NCI-H2081 (cell line): ENCODE results near the gene ZNF579.
"Not testable (repeated sequence)": the region's sequence is repeated elsewhere in the genome, so short reads cannot be mapped to it uniquely, and the experiment has no call there.

ENCODE experiments used
- DNase-seq, 2 experiments: peaks; one replicate each; lab custom pipeline; 2025; lab: John Stamatoyannopoulos, UW

ZNF579 gene

DNA sequence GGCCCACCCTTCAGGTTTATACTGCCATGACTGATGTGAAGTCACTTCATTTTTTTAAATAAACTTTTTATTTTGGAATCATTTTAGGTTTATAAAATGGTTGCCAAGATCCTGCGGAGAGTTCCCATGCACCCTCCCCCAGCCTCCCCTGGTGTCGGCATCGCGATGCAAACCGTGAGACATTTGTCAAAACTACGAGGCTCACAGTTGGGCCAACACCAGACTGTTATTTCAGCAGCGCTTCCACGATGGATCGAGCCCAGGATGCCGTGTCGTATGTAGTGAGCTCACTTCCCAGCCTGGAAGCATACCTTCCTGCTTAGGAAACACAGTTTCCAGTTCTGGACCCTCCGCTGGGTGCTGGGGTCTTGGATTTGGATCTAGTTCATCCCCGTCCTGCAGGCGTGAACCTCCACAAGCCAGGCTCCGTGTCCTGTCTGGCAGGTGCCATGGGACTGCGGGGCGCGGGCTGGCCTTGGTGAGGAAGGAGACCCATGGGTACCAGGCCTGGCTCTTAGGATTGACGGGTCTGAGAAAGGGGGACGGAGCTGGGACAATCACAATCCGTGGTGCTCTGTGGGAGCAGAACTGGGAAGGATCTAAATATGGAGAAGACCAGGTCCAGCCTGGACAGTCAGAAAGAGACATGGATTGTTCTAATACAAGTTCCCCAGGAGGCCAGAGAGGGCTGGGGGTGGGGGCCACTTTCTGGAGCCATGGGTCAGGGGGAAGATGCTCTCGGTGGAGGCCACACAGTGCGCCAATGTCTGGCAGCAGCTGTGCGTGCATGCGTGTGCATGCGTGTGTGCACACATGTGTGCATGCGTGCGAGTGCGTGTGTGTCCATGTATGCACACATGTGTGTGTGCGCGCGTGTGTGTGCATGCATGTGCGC is 41.3 kb downstream of the ZNF579 start:
- DNase-seq, result no peak

GRCh38 chr19:55538132-55538531 is 42.5 kb downstream of the ZNF579 start:
- no peak for DNase-seq

DNA sequence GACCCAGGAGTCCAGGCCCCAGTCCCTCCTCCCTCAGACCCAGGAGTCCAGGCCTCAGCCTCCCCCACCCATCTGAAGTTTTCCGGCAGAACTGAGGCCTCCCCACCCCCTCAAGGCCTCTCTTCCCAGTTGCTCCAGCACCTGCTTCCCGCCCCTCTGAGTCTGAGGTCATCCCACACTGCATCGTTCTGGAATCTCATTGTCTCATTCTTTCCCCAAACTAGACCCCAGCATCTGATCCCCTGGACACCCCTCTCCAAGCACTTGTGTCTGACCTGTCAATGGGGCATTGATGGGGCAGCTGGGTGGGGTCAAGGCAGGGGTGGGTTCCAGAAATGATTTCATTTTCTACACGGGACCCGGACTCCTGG is 42.9 kb downstream of the ZNF579 start:
- no peak for DNase-seq

GRCh38 chr19:55536951-55537740 is 43.5 kb downstream of the ZNF579 start, which contains the start of gene SBK2:
Gene SBK2, minus strand, starts transcription at chr19:55537133. Its CDS starts 839 bp downstream, at chr19:55536294.
- DNase-seq, result no peak

- DNase-seq, result no peak
Observed at GRCh38 chr19:55536366-55536765, 44.3 kb downstream of the ZNF579 start.

DNA sequence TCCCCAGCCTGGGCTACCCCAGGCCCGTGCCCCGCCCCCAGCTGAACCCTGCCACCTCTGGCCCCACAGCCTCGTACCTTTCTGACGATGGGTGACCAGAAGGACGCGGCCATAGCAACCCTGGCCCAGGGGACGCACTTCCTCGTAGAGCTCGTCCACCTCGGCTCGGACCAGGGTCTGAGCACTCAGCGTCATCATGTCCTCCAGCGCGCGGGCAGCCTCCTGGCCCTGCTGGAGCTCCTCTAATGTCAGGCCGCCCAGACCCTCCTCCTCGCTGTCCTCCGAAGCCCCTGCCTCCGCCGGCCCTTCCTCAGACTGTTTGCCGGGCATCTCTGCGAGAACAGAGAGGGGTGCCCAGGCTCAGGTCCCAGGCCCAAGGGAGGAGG is 44.7 kb downstream of the ZNF579 start:
- no peak for DNase-seq

GRCh38 chr19:55535173-55535964 is 45.3 kb downstream of the ZNF579 start:
- DNase-seq, result no peak

DNA sequence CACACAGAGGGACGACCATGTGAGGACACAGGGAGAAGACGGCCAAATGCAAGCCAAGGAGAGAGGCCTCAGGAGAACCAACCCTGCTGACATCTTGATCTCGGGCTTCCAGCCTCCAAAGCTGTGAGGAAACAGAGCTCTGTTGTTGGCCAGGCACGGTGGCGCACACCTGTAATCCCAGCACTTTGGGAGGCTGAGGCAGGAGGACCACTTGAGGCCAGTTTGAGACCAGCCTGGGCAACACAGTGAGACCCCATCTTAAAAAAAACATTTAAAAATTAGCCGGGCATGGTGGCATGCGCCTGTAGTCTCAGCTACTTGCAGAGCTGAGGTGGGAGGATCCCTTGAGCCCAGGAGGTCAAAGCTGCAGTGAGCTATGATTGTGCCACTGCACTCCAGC is 46.4 kb downstream of the ZNF579 start:
- DNase-seq, result not testable (repeated sequence)

DNA sequence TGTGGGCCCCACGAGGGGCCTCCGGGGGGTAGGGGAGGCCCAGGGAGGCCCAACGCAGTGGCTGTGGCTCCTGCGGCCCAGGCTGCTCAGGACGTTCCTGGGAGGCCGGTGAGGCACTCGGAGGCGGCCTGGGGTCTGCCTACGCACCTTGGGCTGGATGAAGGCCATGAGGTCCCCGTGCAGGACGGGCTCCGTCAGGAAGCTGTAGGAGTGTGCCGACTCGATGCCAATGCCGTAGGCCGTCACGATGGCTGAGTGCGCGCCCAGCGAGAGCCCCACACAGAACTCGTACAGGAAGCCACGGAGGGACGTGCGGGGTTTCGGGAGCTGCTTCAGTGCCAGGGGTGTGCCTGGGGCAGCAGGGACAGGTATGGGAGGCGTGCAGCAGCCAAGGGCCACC is 49.7 kb downstream of the ZNF579 start:
- DNase-seq, result no peak

GRCh38 chr19:55529636-55530234 is 50.9 kb downstream of the ZNF579 start:
- DNase-seq, result no peak

GRCh38 chr19:55528030-55528803 is 52.4 kb downstream of the ZNF579 start:
- DNase-seq, result peak; percentile 57 to 78

DNA sequence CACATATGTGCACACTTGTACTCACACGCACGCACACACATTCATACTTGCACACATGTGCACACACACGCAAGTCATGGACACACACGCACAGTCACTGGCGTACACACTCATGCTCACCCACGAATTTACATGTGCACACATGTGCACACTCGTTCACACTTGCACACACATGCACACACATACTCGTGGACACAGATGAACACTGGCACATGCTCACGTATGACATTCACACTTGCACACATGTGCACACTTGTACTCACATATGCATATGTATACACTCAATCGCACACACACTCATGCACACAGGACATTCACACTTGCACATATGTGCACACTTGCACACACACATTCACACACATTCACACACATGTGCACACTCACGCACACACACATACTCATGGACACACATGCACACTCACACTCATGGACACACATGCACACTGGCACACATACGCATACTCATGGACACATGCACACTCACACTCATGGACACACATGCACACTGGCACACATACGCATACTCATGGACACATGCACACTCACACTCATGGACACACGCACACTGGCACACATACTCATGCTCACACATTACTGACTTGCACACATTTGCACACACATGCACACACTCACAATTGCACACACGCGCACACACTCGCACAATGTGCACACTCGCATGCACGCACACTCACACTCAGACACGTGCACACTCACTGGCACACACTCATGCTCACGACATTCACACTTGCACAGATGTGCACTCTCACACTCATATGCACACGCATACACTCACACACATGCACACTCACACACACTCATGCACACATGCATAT is 53.2 kb downstream of the ZNF579 start:
- DNase-seq, result no peak
